IMR-90 (cell line): ENCODE data around the gene GPC6. TPM values are rescaled to one million over a fixed set of nuclear protein-coding genes. Genes with fewer than 3 reads are reported as not detected.

Experiments used
- ATAC-seq: fragments of 200-7000 bp; cut with Tn5 transposase; 2 replicates; pipeline ENCODE4 v1.9.1; 2020; ENCODE audit warnings: low read depth, mild to moderate bottlenecking, moderate library complexity
- BruUV-seq: library from RNA; stranded (reverse); fragments of 400-500 nt; replicated peaks from 2 replicates; lab custom pipeline; 2021; lab: Mats Ljungman, UMichigan
- CTCF ChIA-PET: fragments of 300-600 bp; formaldehyde crosslinking; extraction: SDS; loops from one replicate; lab custom pipeline; 2021; ENCODE audit warnings: antibody characterized with exemption; lab: Yijun Ruan, JAX
- POLR2A ChIA-PET: fragments of 300-600 bp; sonication (Branson Sonifier 250); formaldehyde crosslinking; loops from one replicate; lab custom pipeline; 2022; ENCODE audit warnings: antibody characterized with exemption; ENCODE audit not compliant: unreplicated experiment; lab: Charles Lee
- DNase-seq: peaks from one replicate; pipeline ENCODE4 v3.0.0; 2013
- H2AFZ ChIP-seq: replicated peaks from 2 replicates; pipeline ENCODE3; 2013; ENCODE audit warnings: low read length, mild to moderate bottlenecking; ENCODE audit not compliant: poor library complexity
- H2AK5ac ChIP-seq: 2 replicates; pipeline ENCODE4 v1.6.1; 2013; ENCODE audit warnings: low read depth, low read length, inconsistent platforms
- H2AK9ac ChIP-seq: replicated peaks from 2 replicates; pipeline ENCODE3; 2013; ENCODE audit warnings: mild to moderate bottlenecking, low read depth, low read length, moderate library complexity; ENCODE audit not compliant: poor library complexity
- H2BK120ac ChIP-seq: 2 replicates; pipeline ENCODE4 v1.6.1; 2013; ENCODE audit warnings: low read depth, low read length, inconsistent platforms
- H2BK15ac ChIP-seq: 3 replicates; pipeline ENCODE4 v1.6.1; 2013; ENCODE audit warnings: low read depth, low read length, inconsistent platforms
- H2BK20ac ChIP-seq: 2 replicates; pipeline ENCODE4 v1.6.1; 2013; ENCODE audit warnings: low read depth, mild to moderate bottlenecking, inconsistent platforms, low read length, moderate library complexity
- H2BK5ac ChIP-seq: 2 replicates; pipeline ENCODE4 v1.6.1; 2013; ENCODE audit warnings: mild to moderate bottlenecking, low read depth, low read length, inconsistent platforms; ENCODE audit not compliant: poor library complexity, severe bottlenecking
- H3K14ac ChIP-seq: replicated peaks from 2 replicates; pipeline ENCODE4 v1.6.1; 2013; ENCODE audit warnings: low read depth, low read length, inconsistent platforms
- H3K18ac ChIP-seq: 2 replicates; pipeline ENCODE4 v1.6.1; 2013; ENCODE audit warnings: low read depth, low read length, control low read depth
- H3K23ac ChIP-seq: 2 replicates; pipeline ENCODE4 v1.6.1; 2013; ENCODE audit warnings: low read depth, low read length, inconsistent platforms
- H3K27ac ChIP-seq: 2 replicates; pipeline ENCODE4 v1.5.1; 2013; ENCODE audit warnings: mild to moderate bottlenecking, control low read depth, low read length; ENCODE audit not compliant: insufficient read depth
- H3K27me3 ChIP-seq: 2 replicates; pipeline ENCODE4 v1.6.1; 2013; ENCODE audit warnings: low read length; ENCODE audit not compliant: control insufficient read depth, insufficient read depth
- H3K36me3 ChIP-seq: 2 replicates; pipeline ENCODE4 v1.6.1; 2013; ENCODE audit warnings: low read length, mixed read lengths; ENCODE audit not compliant: control insufficient read depth, insufficient read depth
- H3K4ac ChIP-seq: 2 replicates; pipeline ENCODE4 v1.6.1; 2013; ENCODE audit warnings: low read depth, low read length, inconsistent platforms
- H3K4me1 ChIP-seq: 2 replicates; pipeline ENCODE4 v1.6.1; 2013; ENCODE audit warnings: low read length, mixed read lengths; ENCODE audit not compliant: control insufficient read depth, insufficient read depth
- H3K4me2 ChIP-seq: 2 replicates; pipeline ENCODE4 v1.6.1; 2013; ENCODE audit warnings: low read depth, mild to moderate bottlenecking, control low read depth, low read length, moderate library complexity
- H3K4me3 ChIP-seq: 2 replicates; pipeline ENCODE4 v1.5.1; 2013; ENCODE audit warnings: low read depth, mild to moderate bottlenecking, control low read depth, low read length, moderate library complexity; ENCODE audit not compliant: insufficient read depth
- H3K56ac ChIP-seq: 2 replicates; pipeline ENCODE4 v1.6.1; 2013; ENCODE audit warnings: low read length, inconsistent platforms; ENCODE audit not compliant: insufficient read depth; ENCODE audit errors: extremely low read depth
- H3K79me1 ChIP-seq, 2 experiments: 2 replicates each; pipeline ENCODE4 v1.6.1; 2013; ENCODE audit warnings: low read length in 2 of 2, inconsistent platforms in 1 of 2, low read depth in 1 of 2
- H3K9ac ChIP-seq: 2 replicates; pipeline ENCODE4 v1.6.1; 2013; ENCODE audit warnings: low read depth, low read length, control low read depth
- H3K9me1 ChIP-seq: 2 replicates; pipeline ENCODE4 v1.6.1; 2013; ENCODE audit warnings: low read length, inconsistent platforms; ENCODE audit not compliant: insufficient read depth
- H3K9me3 ChIP-seq: 2 replicates; pipeline ENCODE4 v1.6.1; 2013; ENCODE audit warnings: low read length; ENCODE audit not compliant: control insufficient read depth, insufficient read depth
- H4K20me1 ChIP-seq: 2 replicates; pipeline ENCODE4 v1.6.1; 2013; ENCODE audit warnings: low read length, inconsistent platforms; ENCODE audit not compliant: insufficient read depth
- H4K5ac ChIP-seq: 2 replicates; pipeline ENCODE4 v1.6.1; 2013; ENCODE audit warnings: mild to moderate bottlenecking, low read depth, low read length, control low read depth
- H4K8ac ChIP-seq, 2 experiments: 2 replicates each; pipeline ENCODE4 v1.6.1; 2013; ENCODE audit warnings: low read depth in 2 of 2, low read length in 2 of 2, control low read depth in 1 of 2, inconsistent platforms in 1 of 2
- H4K91ac ChIP-seq: 2 replicates; pipeline ENCODE4 v1.6.1; 2013; ENCODE audit warnings: low read depth, low read length, inconsistent platforms; ENCODE audit not compliant: insufficient read depth
- BHLHE40 ChIP-seq: fragments of 150-350 bp; IDR thresholded peaks from 2 replicates; pipeline ENCODE4 v1.6.1; 2016; ENCODE audit warnings: mild to moderate bottlenecking, low read depth, low read length
- CEBPB ChIP-seq: IDR thresholded peaks from 2 replicates; pipeline ENCODE4 v1.6.1; 2012; ENCODE audit warnings: low read depth, low read length, improper control_type of control experiment
- FOS ChIP-seq: fragments of 150-350 bp; IDR thresholded peaks from 2 replicates; pipeline ENCODE4 v1.6.1; 2016; ENCODE audit warnings: low read depth, low read length
- MAFK ChIP-seq: IDR thresholded peaks from 2 replicates; pipeline ENCODE4 v1.6.1; 2012; ENCODE audit warnings: low read depth, low read length, improper control_type of control experiment
- MAZ ChIP-seq: IDR thresholded peaks from 2 replicates; pipeline ENCODE4 v1.6.1; 2012; ENCODE audit warnings: low read depth, mild to moderate bottlenecking, low read length, improper control_type of control experiment, moderate library complexity, borderline replicate concordance
- MXI1 ChIP-seq: IDR thresholded peaks from 2 replicates; pipeline ENCODE4 v1.6.1; 2012; ENCODE audit warnings: low read depth, mild to moderate bottlenecking, low read length, moderate library complexity, borderline replicate concordance
- NFE2L2 ChIP-seq: fragments of 150-350 bp; IDR thresholded peaks from 2 replicates; pipeline ENCODE4 v1.6.1; 2016; ENCODE audit warnings: low read depth, mild to moderate bottlenecking, low read length
- POLR2A ChIP-seq: IDR thresholded peaks from 2 replicates; pipeline ENCODE4 v1.6.1; 2012; ENCODE audit warnings: mild to moderate bottlenecking, low read depth, low read length
- RAD21 ChIP-seq: IDR thresholded peaks from 2 replicates; pipeline ENCODE4 v1.6.1; 2012; ENCODE audit warnings: low read length, improper control_type of control experiment
- RCOR1 ChIP-seq: IDR thresholded peaks from 2 replicates; pipeline ENCODE4 v1.6.1; 2012; ENCODE audit warnings: mild to moderate bottlenecking, low read length, improper control_type of control experiment; ENCODE audit not compliant: insufficient replicate concordance
- RFX5 ChIP-seq: IDR thresholded peaks from 2 replicates; pipeline ENCODE4 v1.8.0; 2012; ENCODE audit warnings: low read depth, mild to moderate bottlenecking, low read length, moderate library complexity
- SMC3 ChIP-seq: fragments of 150-350 bp; IDR thresholded peaks from 2 replicates; pipeline ENCODE4 v1.6.1; 2016; ENCODE audit warnings: low read depth, mild to moderate bottlenecking, antibody characterized with exemption, low read length, moderate library complexity
- WGBS, 2 experiments: methylation state at CpG; one replicate each; pipeline versions ENCODE4 v1.1.5 to v1.1.7; 2013; ENCODE audit warnings: missing lambda C conversion rate in 2 of 2; ENCODE audit not compliant: insufficient read length in 1 of 2; ENCODE audit errors: extremely low coverage in 2 of 2; 5-methylcytosine and 5-hydroxymethylcytosine counted together
- dilution Hi-C: fragments of 300-500 bp; cut with HindIII; formaldehyde crosslinking; loops from one replicate; pipeline ENCODE4 v1.14.3; 2018; ENCODE audit warnings: low sequenced_read_pairs; ENCODE audit not compliant: unreplicated experiment
- in situ Hi-C: fragments of 300-500 bp; cut with MboI; formaldehyde crosslinking; loops from 3 replicates; pipeline ENCODE4 v1.14.3; 2019; ENCODE audit warnings: low sequenced_read_pairs, inconsistent platforms, mixed read lengths
- intact Hi-C: fragments of 100-400 bp; cut with micrococcal nuclease; formaldehyde crosslinking; loops from 2 replicates; pipeline ENCODE4 v1.10.0; 2022
- polyA plus RNA-seq, 3 experiments: library from polyadenylated mRNA; depleted of rRNA; stranded (reverse); fragments of >200 nt; gene quantifications; 2 replicates each; pipeline ENCODE4 v1.2.3, GENCODE V29; 2012; ENCODE audit warnings: low replicate concordance in 1 of 3
- total RNA-seq: library from RNA; depleted of rRNA; stranded (reverse); fragments of >200 nt; gene quantifications from 2 replicates; pipeline ENCODE4 v1.2.3, GENCODE V29; 2012
- TF ChIP-seq, protein P1 (sequence below): conservative IDR thresholded peaks from 2 replicates; pipeline ENCODE4 v1.5.1; 2012; ENCODE audit warnings: mild to moderate bottlenecking, low read depth, low read length, improper control_type of control experiment

The GPC6 gene
- total and polyA plus RNA-seq, 2 of the 4 experiments (the other 2 are of a cell fraction), result 14.9 to 39.4 TPM

- Histone ChIP-seq H2AK9ac (no peak overlapping the region), H4K91ac (no peak overlapping the region), H2BK5ac (no peak overlapping the region), H4K20me1 (no peaks in the 10 kb centered on the region), H3K23ac (no peak overlapping the region), H2AK5ac (no peak overlapping the region), H3K4me2 (no peak overlapping the region), H3K9ac (no peak overlapping the region), H4K8ac (no peak overlapping the region), H3K9me3 (no peaks in the 10 kb centered on the region), H3K18ac (no peak overlapping the region), H2BK120ac (no peak overlapping the region), H2BK15ac (no peak overlapping the region), H2AFZ (no peak overlapping the region), H3K4me3 (no peak overlapping the region), H3K9me1 (no peaks in the 10 kb centered on the region), H3K14ac (no peak overlapping the region), H3K27me3 (no peaks in the 10 kb centered on the region), H3K4me1 (no peaks in the 10 kb centered on the region), H3K56ac (no peak overlapping the region), H3K4ac (no peak overlapping the region), H2BK20ac (no peak overlapping the region), H4K5ac (no peak overlapping the region), H3K79me1 (no peaks in the 10 kb centered on the region), H3K27ac (no peak overlapping the region), H3K36me3 (no peaks in the 10 kb centered on the region)
- no CpG with 5 or more reads among the region's 11 CpGs for WGBS, 2 experiments
- ATAC-seq (no peak), DNase-seq (no peak)
- no TSS peak for BruUV-seq
- no peak for TF ChIP-seq BHLHE40
- TF ChIP-seq MXI1, result no peak
- TF ChIP-seq MAFK, result no peak
- TF ChIP-seq, protein P1, sequence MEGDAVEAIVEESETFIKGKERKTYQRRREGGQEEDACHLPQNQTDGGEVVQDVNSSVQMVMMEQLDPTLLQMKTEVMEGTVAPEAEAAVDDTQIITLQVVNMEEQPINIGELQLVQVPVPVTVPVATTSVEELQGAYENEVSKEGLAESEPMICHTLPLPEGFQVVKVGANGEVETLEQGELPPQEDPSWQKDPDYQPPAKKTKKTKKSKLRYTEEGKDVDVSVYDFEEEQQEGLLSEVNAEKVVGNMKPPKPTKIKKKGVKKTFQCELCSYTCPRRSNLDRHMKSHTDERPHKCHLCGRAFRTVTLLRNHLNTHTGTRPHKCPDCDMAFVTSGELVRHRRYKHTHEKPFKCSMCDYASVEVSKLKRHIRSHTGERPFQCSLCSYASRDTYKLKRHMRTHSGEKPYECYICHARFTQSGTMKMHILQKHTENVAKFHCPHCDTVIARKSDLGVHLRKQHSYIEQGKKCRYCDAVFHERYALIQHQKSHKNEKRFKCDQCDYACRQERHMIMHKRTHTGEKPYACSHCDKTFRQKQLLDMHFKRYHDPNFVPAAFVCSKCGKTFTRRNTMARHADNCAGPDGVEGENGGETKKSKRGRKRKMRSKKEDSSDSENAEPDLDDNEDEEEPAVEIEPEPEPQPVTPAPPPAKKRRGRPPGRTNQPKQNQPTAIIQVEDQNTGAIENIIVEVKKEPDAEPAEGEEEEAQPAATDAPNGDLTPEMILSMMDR, result no peak
- no peak for TF ChIP-seq CEBPB
- TF ChIP-seq POLR2A, result no peak
- TF ChIP-seq RFX5, result no peak
- no peak for TF ChIP-seq MAZ
- TF ChIP-seq NFE2L2, result no peak
- TF ChIP-seq SMC3, result no peak
- no peak for TF ChIP-seq RCOR1
- no peak for TF ChIP-seq RAD21
- TF ChIP-seq FOS, result no peak
- ChIA-PET CTCF (no interaction called here), POLR2A (no interaction called here)
- dilution Hi-C loops, result no loop called here
- in situ Hi-C loops, result no loop called here
- intact Hi-C loops, result no loop called here
Observed at GRCh38 chr13:94143624-94144350, 917.2 kb downstream of the GPC6 start.
